HepG2 (cell line): ENCODE results near the gene CAP2. TPM values are rescaled to one million over a fixed set of nuclear protein-coding genes. Genes with fewer than 3 reads are reported as not detected.

Source experiments
- ATF7 ChIP-seq, 2 experiments: fragments of 450-650 bp in 1 of 2; sonication (generic) in 1 of 2; formaldehyde crosslinking in 1 of 2; IDR thresholded peaks; 2 replicates each; pipeline versions ENCODE4 v1.4.0 to v1.6.1; 2016 to 2020; ENCODE audit warnings: antibody characterized with exemption in 1 of 2, mild to moderate bottlenecking in 1 of 2, missing genetic modification reagents in 1 of 2
- HNF4G ChIP-seq, 2 experiments: sonication (generic) in 1 of 2; formaldehyde crosslinking in 1 of 2; IDR thresholded peaks; 2 replicates each; pipeline versions ENCODE4 v1.4.0 to v1.6.1; 2011 to 2020; ENCODE audit warnings: borderline replicate concordance in 2 of 2, low read depth in 2 of 2, mild to moderate bottlenecking in 2 of 2, low read length in 1 of 2, missing genetic modification reagents in 1 of 2, moderate library complexity in 1 of 2
- KDM1A ChIP-seq: IDR thresholded peaks from 2 replicates; pipeline ENCODE4 v1.6.1; 2016; ENCODE audit warnings: missing compliant biosample characterization
- KDM3A ChIP-seq: IDR thresholded peaks from 2 replicates; pipeline ENCODE4 v1.6.1; 2018; ENCODE audit warnings: low read depth, missing compliant biosample characterization
- MED1 ChIP-seq: sonication (generic); formaldehyde crosslinking; IDR thresholded peaks from 2 replicates; pipeline ENCODE4 v1.4.0; 2020; ENCODE audit warnings: missing genetic modification reagents
- MEIS1 ChIP-seq: sonication (generic); formaldehyde crosslinking; IDR thresholded peaks from 2 replicates; pipeline ENCODE4 v1.9.0; 2021; ENCODE audit warnings: mild to moderate bottlenecking, missing genetic modification reagents, moderate library complexity, borderline replicate concordance
- RERE ChIP-seq: IDR thresholded peaks from 2 replicates; pipeline ENCODE4 v1.6.1; 2016; ENCODE audit warnings: low read depth, missing genetic modification reagents, missing compliant biosample characterization
- SETDB1 ChIP-seq: sonication (generic); formaldehyde crosslinking; IDR thresholded peaks from 2 replicates; pipeline ENCODE4 v1.5.1; 2020; ENCODE audit warnings: missing genetic modification reagents, mild to moderate bottlenecking, borderline replicate concordance
- SMARCE1 ChIP-seq: fragments of 450-650 bp; IDR thresholded peaks from 2 replicates; pipeline ENCODE4 v1.6.1; 2017; ENCODE audit warnings: borderline replicate concordance
- ZBTB46 ChIP-seq: sonication (generic); formaldehyde crosslinking; IDR thresholded peaks from 2 replicates; pipeline ENCODE4 v1.4.0; 2020; ENCODE audit warnings: mild to moderate bottlenecking, missing genetic modification reagents, borderline replicate concordance
- ZBTB7A ChIP-seq: sonication (generic); formaldehyde crosslinking; IDR thresholded peaks from 2 replicates; pipeline ENCODE4 v1.8.0; 2022; ENCODE audit warnings: mild to moderate bottlenecking, missing genetic modification reagents
- ZFP91 ChIP-seq: sonication (generic); formaldehyde crosslinking; IDR thresholded peaks from 2 replicates; pipeline ENCODE4 v1.9.0; 2022; ENCODE audit warnings: missing genetic modification reagents, mild to moderate bottlenecking, borderline replicate concordance
- ZNF337 ChIP-seq: sonication (generic); formaldehyde crosslinking; IDR thresholded peaks from 2 replicates; pipeline ENCODE4 v1.5.1; 2020; ENCODE audit warnings: missing genetic modification reagents, low read depth, mild to moderate bottlenecking, borderline replicate concordance
- ZNF503 ChIP-seq: sonication (generic); formaldehyde crosslinking; IDR thresholded peaks from 2 replicates; pipeline ENCODE4 v1.4.0; 2020; ENCODE audit warnings: missing genetic modification reagents
- ZNF569 ChIP-seq: sonication (generic); formaldehyde crosslinking; IDR thresholded peaks from 2 replicates; pipeline ENCODE4 v1.5.0; 2020; ENCODE audit warnings: mild to moderate bottlenecking, missing genetic modification reagents, moderate library complexity, borderline replicate concordance
- polyA plus RNA-seq, 8 experiments: library from polyadenylated mRNA; depleted of rRNA in 3 of 8; stranded (reverse) in 7 of 8; unstranded in 1 of 8; fragments of >200 nt; fragmentation: Illumina TruSeq in 4 of 8; extraction: Trizol in 4 of 8; gene quantifications; 2 replicates each; pipeline versions ENCODE4 v1.2.1 to v1.2.3, GENCODE V29; 2011 to 2016; ENCODE audit warnings: low read depth in 4 of 8, missing spikeins in 1 of 8, mixed read lengths in 1 of 8; ENCODE audit not compliant: insufficient read depth in 1 of 8
- total RNA-seq, 5 experiments: library from RNA; depleted of rRNA; stranded (reverse); fragments of >200 nt; fragmentation: Illumina TruSeq; extraction: Trizol; gene quantifications; 2 replicates each; pipeline ENCODE4 v1.2.3, GENCODE V29; 2016; ENCODE audit warnings: low read depth in 1 of 5

The CAP2 gene
- total and polyA plus RNA-seq, 2 of the 13 experiments (the other 11 are each of a cell fraction or from before 2014, with no cell fraction given): 7.9 to 53.1 TPM

- TF ChIP-seq RERE (peak; percentile 71), SETDB1 (CRISPR knock-in tag) (no peak), ZBTB46 (CRISPR knock-in tag) (no peak), MED1 (CRISPR knock-in tag) (peak; percentile 84), ATF7 (IDR thresholded peaks at IDR 0.05) (no peak; the same call in 1 of the 2 replicates), ATF7 (CRISPR knock-in tag; IDR thresholded peaks at IDR 0.05) (no peak), ZNF569 (no peak), ZFP91 (no peak), ZNF503 (CRISPR knock-in tag) (no peak), MEIS1 (CRISPR knock-in tag) (no peak), HNF4G (IDR thresholded peaks at IDR 0.05; ENCODE audit: borderline replicate concordance, low read depth, low read length) (peak; percentile 78; the same call in 1 of the 2 replicates), HNF4G (CRISPR knock-in tag; IDR thresholded peaks at IDR 0.05; ENCODE audit: borderline replicate concordance, low read depth) (0 out of 2 replicates have a peak, but pooled peaks have one; percentile 53), ZNF337 (CRISPR knock-in tag) (0 out of 2 replicates have a peak, but pooled peaks have one; percentile 24), KDM1A (CRISPR knock-in tag) (peak; percentile 9; the same call in 1 of the 2 replicates), SMARCE1 (peak; percentile 69; the same call in 1 of the 2 replicates), KDM3A (0 out of 2 replicates have a peak, but pooled peaks have one; percentile 16), ZBTB7A (no peak)
Observed at GRCh38 chr6:17354700-17355403, 38.5 kb upstream of the CAP2 start (continued).
